HG02973 (cell line): ENCODE data around the gene FOXL2.

Experiments used
- ATAC-seq: cut with Tn5 transposase; IDR thresholded peaks from one replicate; pipeline ENCODE4 v1.9.1; 2021; ENCODE audit warnings: moderate library complexity; ENCODE audit not compliant: unreplicated experiment

The FOXL2 gene

GRCh38 chr3:138898708-138899107 is 48.2 kb downstream of the FOXL2 start:
- no peak for ATAC-seq

- ATAC-seq: no peak
Observed at GRCh38 chr3:138898301-138898700, 48.6 kb downstream of the FOXL2 start.
